AG09319 (cell line): ENCODE data around the gene HABP2.

Experiments used
- DNase-seq: peaks from one replicate; pipeline ENCODE4 v3.0.0-alpha.2; 2010; ENCODE audit warnings: low read depth; ENCODE audit errors: extremely low read depth
- CTCF ChIP-seq: IDR thresholded peaks from 2 replicates; pipeline ENCODE4 v1.5.1; 2011; ENCODE audit warnings: low read depth, mild to moderate bottlenecking, inconsistent platforms, low read length, moderate library complexity

The HABP2 gene

GRCh38 chr10:113555245-113555644 lies 2.4 kb downstream of the HABP2 start:
- no peak for TF ChIP-seq CTCF
- DNase-seq: no peak

- no peak for TF ChIP-seq CTCF
- no peak for DNase-seq
These were observed 2.9 kb downstream of the HABP2 start for GRCh38 chr10:113555751-113556150.

GRCh38 chr10:113557424-113557862 lies 4.6 kb downstream of the HABP2 start:
- DNase-seq: no peak
- no peak for TF ChIP-seq CTCF

GRCh38 chr10:113557903-113558321 lies 5.1 kb downstream of the HABP2 start:
- no peak for DNase-seq
- no peak for TF ChIP-seq CTCF

GRCh38 chr10:113560071-113560470 lies 7.2 kb downstream of the HABP2 start:
- no peak for TF ChIP-seq CTCF
- no peak for DNase-seq

- no peak for DNase-seq
- no peak for TF ChIP-seq CTCF
These were observed 8.4 kb downstream of the HABP2 start for GRCh38 chr10:113561214-113561613.

- no peak for DNase-seq
- TF ChIP-seq CTCF: no peak
These were observed 9.2 kb downstream of the HABP2 start for GRCh38 chr10:113562069-113562468.
